ENCODE results near the gene SLC7A6.

DNA sequence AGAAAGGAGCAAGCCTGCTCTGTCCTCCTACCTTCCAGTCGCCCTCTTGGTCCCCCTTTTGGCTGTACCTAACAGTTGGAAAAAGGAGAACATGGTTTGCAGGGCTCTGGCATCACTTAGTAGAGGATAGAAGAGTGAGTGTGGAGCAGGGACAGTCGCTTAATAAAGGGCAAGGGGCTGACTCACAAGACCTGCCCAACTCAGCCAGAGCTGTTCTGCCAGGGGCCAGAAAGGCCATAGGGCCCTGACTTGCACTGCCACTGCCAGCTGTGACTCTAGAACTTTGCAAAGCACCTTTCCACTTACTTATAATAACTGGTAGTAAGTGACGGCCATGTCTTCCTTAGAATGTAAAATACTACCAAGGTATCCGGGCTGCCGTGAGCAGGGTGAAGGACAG is 60.0 kb downstream of the SLC7A6 start:
- TF ChIP-seq, protein P1, sequence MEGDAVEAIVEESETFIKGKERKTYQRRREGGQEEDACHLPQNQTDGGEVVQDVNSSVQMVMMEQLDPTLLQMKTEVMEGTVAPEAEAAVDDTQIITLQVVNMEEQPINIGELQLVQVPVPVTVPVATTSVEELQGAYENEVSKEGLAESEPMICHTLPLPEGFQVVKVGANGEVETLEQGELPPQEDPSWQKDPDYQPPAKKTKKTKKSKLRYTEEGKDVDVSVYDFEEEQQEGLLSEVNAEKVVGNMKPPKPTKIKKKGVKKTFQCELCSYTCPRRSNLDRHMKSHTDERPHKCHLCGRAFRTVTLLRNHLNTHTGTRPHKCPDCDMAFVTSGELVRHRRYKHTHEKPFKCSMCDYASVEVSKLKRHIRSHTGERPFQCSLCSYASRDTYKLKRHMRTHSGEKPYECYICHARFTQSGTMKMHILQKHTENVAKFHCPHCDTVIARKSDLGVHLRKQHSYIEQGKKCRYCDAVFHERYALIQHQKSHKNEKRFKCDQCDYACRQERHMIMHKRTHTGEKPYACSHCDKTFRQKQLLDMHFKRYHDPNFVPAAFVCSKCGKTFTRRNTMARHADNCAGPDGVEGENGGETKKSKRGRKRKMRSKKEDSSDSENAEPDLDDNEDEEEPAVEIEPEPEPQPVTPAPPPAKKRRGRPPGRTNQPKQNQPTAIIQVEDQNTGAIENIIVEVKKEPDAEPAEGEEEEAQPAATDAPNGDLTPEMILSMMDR (IDR thresholded peaks at IDR 0.05; ENCODE audit: control extremely low read depth in 1 of 3, insufficient read depth in 1 of 3, low read depth in 1 of 3, low read length in 3 of 3) = no peak
- TF ChIP-seq EP300 (IDR thresholded peaks at IDR 0.05; ENCODE audit: borderline replicate concordance in 1 of 2, low read depth in 2 of 2, low read length in 2 of 2) (no peak), CBX8 (IDR thresholded peaks at IDR 0.05; ENCODE audit: borderline replicate concordance, low read depth, low read length) (no peak), EZH2 (IDR thresholded peaks at IDR 0.05; ENCODE audit: low read depth, low read length, severe bottlenecking) (no peak), TAF1 (IDR thresholded peaks at IDR 0.05; ENCODE audit: low read depth, low read length) (no peak), RBBP5 (IDR thresholded peaks at IDR 0.05; ENCODE audit: borderline replicate concordance, low read depth, low read length) (no peak), JUN (IDR thresholded peaks at IDR 0.05; ENCODE audit: low read depth, low read length) (no peak), POLR2A (IDR thresholded peaks at IDR 0.05; ENCODE audit: control extremely low read depth in 1 of 2, low read depth in 2 of 2, low read length in 2 of 2) (no peak), CHD2 (IDR thresholded peaks at IDR 0.05; ENCODE audit: low read length) (no peak), SAP30 (IDR thresholded peaks at IDR 0.05; ENCODE audit: insufficient read depth, insufficient replicate concordance, low read length) (no peak), EGR1 (IDR thresholded peaks at IDR 0.05; ENCODE audit: borderline replicate concordance, low read depth, low read length) (no peak), PHF8 (conservative IDR thresholded peaks at IDR 0.05; ENCODE audit: low read depth, low read length) (no peak), TCF12 (IDR thresholded peaks at IDR 0.05; ENCODE audit: low read depth, low read length) (no peak)
- TF ChIP-seq, protein P2, sequence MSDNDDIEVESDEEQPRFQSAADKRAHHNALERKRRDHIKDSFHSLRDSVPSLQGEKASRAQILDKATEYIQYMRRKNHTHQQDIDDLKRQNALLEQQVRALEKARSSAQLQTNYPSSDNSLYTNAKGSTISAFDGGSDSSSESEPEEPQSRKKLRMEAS (IDR thresholded peaks at IDR 0.05) = no peak
